NCI-H524 (cell line): ENCODE data around the gene PRRG2.

Source experiments
- DNase-seq, 2 experiments: peaks; one replicate each; lab custom pipeline; 2025; lab: John Stamatoyannopoulos, UW

The PRRG2 gene

DNA sequence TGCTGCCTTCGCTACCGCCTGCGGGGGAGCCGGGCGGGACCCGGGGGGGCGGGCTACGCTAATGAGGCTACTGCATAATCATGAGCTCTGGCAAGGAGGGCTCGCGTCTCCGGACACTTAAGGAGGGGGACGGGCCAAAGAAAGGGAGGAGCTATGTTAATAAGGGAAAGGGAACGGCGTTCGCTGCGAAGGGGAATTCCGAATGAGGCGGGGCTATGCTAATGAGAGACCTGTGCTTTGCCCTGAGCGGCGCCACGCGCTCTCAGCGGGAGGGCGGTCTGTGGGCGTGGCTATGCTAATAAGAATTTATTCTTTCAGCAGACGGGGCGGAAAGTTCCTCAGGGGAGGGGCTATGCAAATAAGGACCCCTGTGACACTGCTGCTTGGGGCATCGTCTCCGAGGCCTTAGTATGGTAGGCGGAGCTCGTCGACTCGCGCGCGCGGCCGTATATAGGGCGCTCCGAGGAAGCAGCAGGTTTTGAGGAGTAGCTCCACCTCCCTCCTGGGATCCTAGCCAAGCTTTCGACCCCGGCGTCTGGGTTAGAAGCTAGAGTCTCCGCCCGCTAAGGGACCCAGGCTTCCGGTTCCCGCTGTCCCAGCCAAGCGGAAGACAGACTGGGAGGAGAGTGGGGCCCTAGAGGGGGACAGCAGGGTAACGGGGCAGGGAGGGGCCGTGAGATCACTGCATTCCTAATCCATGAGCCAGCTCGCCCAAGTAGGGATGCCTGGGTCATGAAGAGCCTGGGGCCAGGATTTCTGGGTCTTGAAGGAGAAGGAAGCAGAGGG, 59.2 kb downstream of the PRRG2 start, which contains the start of gene RRAS:
RRAS (minus strand) TSS at position 31 of the 786 bp plus-strand sequence. CDS start 45 bp downstream, outside the sequence.
- DNase-seq, result peak; percentile 100
